ENCODE results near the gene CPNE4. TPM values are rescaled to one million over a fixed set of nuclear protein-coding genes. Genes with fewer than 3 reads are reported as not detected.

CPNE4 gene
- total RNA-seq, 1 donor from 2014 or later: not detected

GRCh38 chr3:131518680-131519079, 516.1 kb downstream of the CPNE4 start:
- H3K27me3 Mint-ChIP-seq (ENCODE audit: low read depth): peaks cover 26% of the 10 kb centered on the region
- no peak for DNase-seq (ENCODE audit: low spot score)
- H3K4me1 Mint-ChIP-seq (ENCODE audit: low read depth): no peaks in the 10 kb centered on the region
- no peak overlapping the region for H3K27ac Mint-ChIP-seq (ENCODE audit: unreplicated experiment)
- H3K36me3 Mint-ChIP-seq (ENCODE audit: low read depth): no peaks in the 10 kb centered on the region
- H3K4me3 Mint-ChIP-seq (ENCODE audit: unreplicated experiment): no peak overlapping the region
- peaks cover 2% of the 10 kb centered on the region for H3K9me3 Mint-ChIP-seq (ENCODE audit: low read depth)
- TF ChIP-seq CTCF (IDR thresholded peaks at IDR 0.05): no peak

- Mint-ChIP-seq H3K27ac (ENCODE audit: unreplicated experiment) (no peak overlapping the region), H3K4me3 (ENCODE audit: unreplicated experiment) (no peak overlapping the region), H3K4me1 (ENCODE audit: low read depth) (peaks cover 22% of the 10 kb centered on the region), H3K36me3 (ENCODE audit: low read depth) (peaks cover 2% of the 10 kb centered on the region), H3K27me3 (ENCODE audit: low read depth) (peaks cover 4% of the 10 kb centered on the region), H3K9me3 (ENCODE audit: low read depth) (peaks cover 2% of the 10 kb centered on the region)
- TF ChIP-seq CTCF (IDR thresholded peaks at IDR 0.05): no peak
- no peak for DNase-seq (ENCODE audit: low spot score)
Observed at GRCh38 chr3:131505421-131505820, 529.4 kb downstream of the CPNE4 start.

GRCh38 chr3:131503320-131503635, 531.5 kb downstream of the CPNE4 start:
- Mint-ChIP-seq H3K27ac (ENCODE audit: unreplicated experiment) (no peak overlapping the region), H3K4me3 (ENCODE audit: unreplicated experiment) (peak overlapping the region; percentile 94), H3K27me3 (ENCODE audit: low read depth) (peaks cover 4% of the 10 kb centered on the region), H3K4me1 (ENCODE audit: low read depth) (peaks cover 22% of the 10 kb centered on the region), H3K9me3 (ENCODE audit: low read depth) (peaks cover 2% of the 10 kb centered on the region), H3K36me3 (ENCODE audit: low read depth) (peaks cover 11% of the 10 kb centered on the region)
- no peak for DNase-seq (ENCODE audit: low spot score)
- no peak for TF ChIP-seq CTCF (IDR thresholded peaks at IDR 0.05)

GRCh38 chr3:131502530-131503319, 532.1 kb downstream of the CPNE4 start, which contains the start of gene MRPL3:
TSS of gene MRPL3 (minus strand) at chr3:131502971. CDS start at chr3:131502821, 150 bp downstream.
- Mint-ChIP-seq H3K4me3 (ENCODE audit: unreplicated experiment) (peak within 1 kb of the TSS; percentile 94), H3K9me3 (ENCODE audit: low read depth) (no peaks in the 10 kb centered on the region)
- TF ChIP-seq CTCF (IDR thresholded peaks at IDR 0.05): no peak

GRCh38 chr3:131501949-131502348, 532.9 kb downstream of the CPNE4 start:
- DNase-seq (ENCODE audit: low spot score): no peak
- Mint-ChIP-seq H3K27ac (ENCODE audit: unreplicated experiment) (peak overlapping the region; percentile 76), H3K36me3 (ENCODE audit: low read depth) (peaks cover 12% of the 10 kb centered on the region), H3K4me1 (ENCODE audit: low read depth) (peaks cover 22% of the 10 kb centered on the region), H3K4me3 (ENCODE audit: unreplicated experiment) (peak overlapping the region; percentile 94), H3K9me3 (ENCODE audit: low read depth) (no peaks in the 10 kb centered on the region), H3K27me3 (ENCODE audit: low read depth) (no peaks in the 10 kb centered on the region)
- no peak for TF ChIP-seq CTCF (IDR thresholded peaks at IDR 0.05)

More at GRCh38 chr3:131502530-131503319, 532.1 kb downstream of the CPNE4 start, which contains the start of gene MRPL3:
- Mint-ChIP-seq H3K27me3 (ENCODE audit: low read depth) (no peaks in the 10 kb centered on the region), H3K4me1 (ENCODE audit: low read depth) (peaks cover 22% of the 10 kb centered on the region), H3K36me3 (ENCODE audit: low read depth) (peaks cover 11% of the 10 kb centered on the region), H3K27ac (ENCODE audit: unreplicated experiment) (peak within 1 kb of the TSS; percentile 92)
- DNase-seq (ENCODE audit: low spot score): peak; percentile 90
